Activated T-helper 1 cell treated with anti-CD3 and anti-CD28 coated beads, Interleukin-2, amount 50 U/mL, for 16 hours (primary cell): ENCODE measurements around the gene PRR23E.

Source experiments
- DNase-seq, 2 donors: peaks; one replicate each; pipeline ENCODE4 v3.0.0-alpha.2; 2020; ENCODE audit warnings: low read depth in 1 of 2, low spot score in 1 of 2

PRR23E gene

GRCh38 chr3:127183931-127184869 is 8.7 kb upstream of the PRR23E start:
- no peak for DNase-seq

GRCh38 chr3:127184870-127185216 is 8.1 kb upstream of the PRR23E start:
- DNase-seq = no peak

GRCh38 chr3:127185268-127185667 is 7.7 kb upstream of the PRR23E start:
- DNase-seq = no peak

- DNase-seq = no peak
These were observed 6.8 kb upstream of the PRR23E start for GRCh38 chr3:127185962-127186674.

- no peak for DNase-seq
These were observed 5.6 kb upstream of the PRR23E start for GRCh38 chr3:127187316-127187715.

GRCh38 chr3:127193341-127193740 is 410 bp downstream of the PRR23E start:
- no peak for DNase-seq

- no peak for DNase-seq
These were observed 844 bp downstream of the PRR23E start for GRCh38 chr3:127193775-127194174.

GRCh38 chr3:127194601-127195187 is 1.8 kb downstream of the PRR23E start:
- no peak for DNase-seq

- DNase-seq = no peak
These were observed 2.5 kb downstream of the PRR23E start for GRCh38 chr3:127195417-127195816.

- no peak for DNase-seq
These were observed 3.1 kb downstream of the PRR23E start for GRCh38 chr3:127196002-127196401.

GRCh38 chr3:127196466-127197299 is 3.8 kb downstream of the PRR23E start:
- DNase-seq = no peak

GRCh38 chr3:127197300-127198189 is 4.6 kb downstream of the PRR23E start:
- DNase-seq = no peak

GRCh38 chr3:127200086-127200691 is 7.3 kb downstream of the PRR23E start:
- no peak for DNase-seq

- DNase-seq = no peak
These were observed 10.1 kb downstream of the PRR23E start for GRCh38 chr3:127203024-127203423.

GRCh38 chr3:127204841-127205582 is 12.1 kb downstream of the PRR23E start:
- no peak for DNase-seq

- DNase-seq = no peak
These were observed 13.2 kb downstream of the PRR23E start for GRCh38 chr3:127206154-127206553.

- DNase-seq = no peak
These were observed 13.9 kb downstream of the PRR23E start for GRCh38 chr3:127206611-127207516.
